Sigmoid colon (tissue), 7 donors: ENCODE data around the gene MS4A18. TPM values are rescaled to one million over a fixed set of nuclear protein-coding genes. Genes with fewer than 3 reads are reported as not detected.

Experiments used
- DNase-seq: peaks from one replicate; pipeline ENCODE4 v3.0.0-alpha.2; 2019
- H3K27ac ChIP-seq, 4 donors: fragments of 200-600 bp; sonication (generic); one replicate each; pipeline ENCODE4 v1.5.1; 2016 to 2019; ENCODE audit warnings: mild to moderate bottlenecking in 1 of 4
- H3K27me3 ChIP-seq, 3 donors: fragments of 200-600 bp; sonication (generic); one replicate each; pipeline ENCODE4 v1.5.1; 2019; ENCODE audit warnings: mild to moderate bottlenecking in 1 of 3
- H3K36me3 ChIP-seq, 4 donors: fragments of 200-600 bp; sonication (generic); one replicate each; pipeline ENCODE4 v1.5.1; 2016 to 2019
- H3K4me1 ChIP-seq, 4 donors: fragments of 200-600 bp; sonication (generic); one replicate each; pipeline ENCODE4 v1.5.1; 2017 to 2019
- H3K4me3 ChIP-seq, 4 donors: fragments of 200-600 bp; sonication (generic); one replicate each; pipeline ENCODE4 v1.5.1; 2017 to 2019; ENCODE audit warnings: mild to moderate bottlenecking in 2 of 4, moderate library complexity in 1 of 4
- H3K9me3 ChIP-seq, 4 donors: fragments of 200-600 bp in 3 of 4; sonication (generic) in 3 of 4; one replicate each; pipeline versions ENCODE4 v1.5.1 to v1.6.1; 2013 to 2019
- CTCF ChIP-seq, 4 experiments: fragments of 450-650 bp in 3 of 4; fragments of 200-600 bp in 1 of 4; IDR thresholded peaks; one replicate each; pipeline ENCODE4 v1.5.1; 2016 to 2019; ENCODE audit warnings: antibody characterized with exemption in 4 of 4, mild to moderate bottlenecking in 3 of 4, moderate library complexity in 2 of 4
- EP300 ChIP-seq, 4 donors: sonication (generic); formaldehyde crosslinking; IDR thresholded peaks; one replicate each; pipeline ENCODE4 v1.6.1; 2017; ENCODE audit warnings: antibody characterized with exemption in 4 of 4
- POLR2A ChIP-seq, 2 donors: fragments of 450-650 bp; IDR thresholded peaks; one replicate each; pipeline ENCODE4 v1.6.1; 2016; ENCODE audit warnings: antibody characterized with exemption in 2 of 2, mild to moderate bottlenecking in 2 of 2, moderate library complexity in 2 of 2
- POLR2AphosphoS5 ChIP-seq, 4 donors: sonication (generic); formaldehyde crosslinking; IDR thresholded peaks; one replicate each; pipeline ENCODE4 v1.6.1; 2017; ENCODE audit warnings: antibody characterized with exemption in 4 of 4
- WGBS, 2 donors: extraction: QIAGEN DNeasy Blood & Tissue Kit; methylation state at CpG; one replicate each; pipeline ENCODE4 v1.1.7; 2013; 5-methylcytosine and 5-hydroxymethylcytosine counted together
- intact Hi-C: fragments of 100-400 bp; cut with DNase I; formaldehyde crosslinking; loops from one replicate; pipeline ENCODE4 v1.15.1; 2023
- polyA plus RNA-seq, 3 donors: library from polyadenylated mRNA; stranded (reverse); fragments of 200-250 nt; gene quantifications; one replicate each; pipeline ENCODE4 v1.2.3, GENCODE V29; 2013
- total RNA-seq, 4 donors: library from RNA; depleted of rRNA; stranded (reverse); fragments of >200 nt; gene quantifications; one replicate each; pipeline ENCODE4 v1.1.0, GENCODE V29; 2016
- donor health status: healthy with polysubstance abuse.
- donor health status: Bipolar disorder and iron deficiency.
- donor health status: healthy.

MS4A18 gene
- total and polyA plus RNA-seq, 7 donors: 0.10 TPM; not detected in 6

GRCh38 chr11:60699284-60699691 lies 25.2 kb upstream of the MS4A18 start, which contains the start of gene MS4A8:
TSS of gene MS4A8 (plus strand) at chr11:60699612. CDS start at chr11:60700861, 1,249 bp downstream.
- Histone ChIP-seq H3K36me3 (no peaks in the 10 kb centered on the region), H3K4me3 (no peak within 1 kb of the TSS), H3K4me1 (no peaks in the 10 kb centered on the region), H3K9me3 (no peaks in the 10 kb centered on the region), H3K27me3 (no peaks in the 10 kb centered on the region), H3K27ac (no peak within 1 kb of the TSS)
- no peak for TF ChIP-seq CTCF (IDR thresholded peaks at IDR 0.05)
- TF ChIP-seq POLR2AphosphoS5 (IDR thresholded peaks at IDR 0.05): no peak
- TF ChIP-seq POLR2A (IDR thresholded peaks at IDR 0.05): no peak
- TF ChIP-seq EP300 (IDR thresholded peaks at IDR 0.05): no peak
- 0 to 4% methylated on average over 2 of the region's 2 CpGs for WGBS, 2 donors
- intact Hi-C loops: no loop called here
- no peak for DNase-seq

DNA sequence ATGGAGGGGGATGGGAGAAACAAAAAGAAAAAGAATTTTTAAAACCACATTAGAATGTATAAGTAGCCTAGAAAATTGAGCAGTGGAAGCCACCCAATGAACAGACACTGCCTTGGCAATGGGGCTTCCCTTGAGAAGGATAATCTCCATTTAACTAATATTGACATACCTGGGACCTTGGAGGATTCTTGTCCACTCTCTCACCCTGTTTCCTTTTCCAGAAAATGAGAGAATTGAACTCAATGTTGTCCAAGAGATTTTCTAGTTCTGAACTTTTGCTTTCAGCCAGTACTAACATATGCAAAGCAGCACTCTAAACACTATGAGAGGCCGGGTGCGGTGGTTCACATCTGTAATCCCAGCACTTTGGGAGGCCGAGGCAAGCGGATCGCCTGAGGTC lies 24.6 kb upstream of the MS4A18 start:
- Histone ChIP-seq H3K9me3 (no peaks in the 10 kb centered on the region), H3K4me1 (no peaks in the 10 kb centered on the region), H3K27ac (no peak overlapping the region), H3K36me3 (no peaks in the 10 kb centered on the region), H3K27me3 (no peaks in the 10 kb centered on the region), H3K4me3 (no peak overlapping the region)
- intact Hi-C loops: no loop called here
- 87 to 88% methylated on average over 5 of the region's 5 CpGs for WGBS, 2 donors
- no peak for DNase-seq
- TF ChIP-seq CTCF (IDR thresholded peaks at IDR 0.05) (no peak), EP300 (IDR thresholded peaks at IDR 0.05) (no peak)

- Histone ChIP-seq H3K27ac (no peak overlapping the region), H3K36me3 (no peaks in the 10 kb centered on the region), H3K27me3 (no peaks in the 10 kb centered on the region), H3K4me1 (no peaks in the 10 kb centered on the region), H3K9me3 (no peaks in the 10 kb centered on the region), H3K4me3 (no peak overlapping the region)
- intact Hi-C loops: no loop called here
- 59 to 69% methylated on average over 14 of the region's 14 CpGs for WGBS, 2 donors
- TF ChIP-seq POLR2A (IDR thresholded peaks at IDR 0.05): no peak
- no peak for DNase-seq
Measured at GRCh38 chr11:60700689-60701468, 23.6 kb upstream of the MS4A18 start.

GRCh38 chr11:60701469-60701818 lies 23.1 kb upstream of the MS4A18 start:
- no peak for DNase-seq
- WGBS, 2 donors: 21 to 64% methylated on average over 4 of the region's 4 CpGs
- Histone ChIP-seq H3K4me3 (no peak overlapping the region), H3K36me3 (no peaks in the 10 kb centered on the region), H3K27me3 (no peaks in the 10 kb centered on the region), H3K27ac (no peak overlapping the region), H3K4me1 (no peaks in the 10 kb centered on the region), H3K9me3 (no peaks in the 10 kb centered on the region)
- intact Hi-C loops: no loop called here
- no peak for TF ChIP-seq EP300 (IDR thresholded peaks at IDR 0.05)
- TF ChIP-seq POLR2A (IDR thresholded peaks at IDR 0.05): no peak
- TF ChIP-seq POLR2AphosphoS5 (IDR thresholded peaks at IDR 0.05): no peak
- TF ChIP-seq CTCF (IDR thresholded peaks at IDR 0.05): no peak

- Histone ChIP-seq H3K9me3 (no peaks in the 10 kb centered on the region), H3K4me1 (no peaks in the 10 kb centered on the region), H3K27me3 (no peaks in the 10 kb centered on the region), H3K36me3 (no peaks in the 10 kb centered on the region), H3K27ac (no peak overlapping the region), H3K4me3 (no peak overlapping the region)
- whole genome bisulfite sequencing, 2 donors: 95 to 97% methylated on average over 12 of the region's 12 CpGs
- no peak for TF ChIP-seq EP300 (IDR thresholded peaks at IDR 0.05)
- no peak for TF ChIP-seq CTCF (IDR thresholded peaks at IDR 0.05)
- no peak for TF ChIP-seq POLR2A (IDR thresholded peaks at IDR 0.05)
- no peak for TF ChIP-seq POLR2AphosphoS5 (IDR thresholded peaks at IDR 0.05)
- intact Hi-C loops: no loop called here
- no peak for DNase-seq
Measured at GRCh38 chr11:60703374-60703773, 21.1 kb upstream of the MS4A18 start.
